ENCODE results near the gene RNF39.

The RNF39 gene

DNA sequence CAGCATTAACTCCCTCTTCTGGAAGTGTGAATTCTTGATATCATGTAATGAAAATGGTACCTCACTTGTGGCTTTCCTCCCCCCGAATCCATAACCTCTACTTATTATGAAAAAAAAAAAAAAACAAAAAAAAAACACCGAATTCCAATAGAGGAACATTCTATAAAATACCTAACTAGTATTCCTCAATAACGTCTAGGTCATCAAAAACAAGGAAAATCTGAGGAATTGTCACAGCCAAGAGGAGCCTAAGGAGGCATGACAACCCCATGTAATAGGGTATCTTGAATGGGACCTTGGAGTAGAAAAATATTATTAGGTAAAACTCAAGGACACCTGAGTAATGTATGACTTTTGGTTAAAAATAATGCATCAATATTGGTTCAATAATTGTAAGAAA lies 53.4 kb downstream of the RNF39 start:
- H3K4me3 ChIP-seq (ENCODE audit: low read length) = no peak overlapping the region
- TF ChIP-seq, protein P1, sequence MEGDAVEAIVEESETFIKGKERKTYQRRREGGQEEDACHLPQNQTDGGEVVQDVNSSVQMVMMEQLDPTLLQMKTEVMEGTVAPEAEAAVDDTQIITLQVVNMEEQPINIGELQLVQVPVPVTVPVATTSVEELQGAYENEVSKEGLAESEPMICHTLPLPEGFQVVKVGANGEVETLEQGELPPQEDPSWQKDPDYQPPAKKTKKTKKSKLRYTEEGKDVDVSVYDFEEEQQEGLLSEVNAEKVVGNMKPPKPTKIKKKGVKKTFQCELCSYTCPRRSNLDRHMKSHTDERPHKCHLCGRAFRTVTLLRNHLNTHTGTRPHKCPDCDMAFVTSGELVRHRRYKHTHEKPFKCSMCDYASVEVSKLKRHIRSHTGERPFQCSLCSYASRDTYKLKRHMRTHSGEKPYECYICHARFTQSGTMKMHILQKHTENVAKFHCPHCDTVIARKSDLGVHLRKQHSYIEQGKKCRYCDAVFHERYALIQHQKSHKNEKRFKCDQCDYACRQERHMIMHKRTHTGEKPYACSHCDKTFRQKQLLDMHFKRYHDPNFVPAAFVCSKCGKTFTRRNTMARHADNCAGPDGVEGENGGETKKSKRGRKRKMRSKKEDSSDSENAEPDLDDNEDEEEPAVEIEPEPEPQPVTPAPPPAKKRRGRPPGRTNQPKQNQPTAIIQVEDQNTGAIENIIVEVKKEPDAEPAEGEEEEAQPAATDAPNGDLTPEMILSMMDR (conservative IDR thresholded peaks at IDR 0.05; ENCODE audit: low read length) = no peak
- no peak for DNase-seq (ENCODE audit: low read depth)

DNA sequence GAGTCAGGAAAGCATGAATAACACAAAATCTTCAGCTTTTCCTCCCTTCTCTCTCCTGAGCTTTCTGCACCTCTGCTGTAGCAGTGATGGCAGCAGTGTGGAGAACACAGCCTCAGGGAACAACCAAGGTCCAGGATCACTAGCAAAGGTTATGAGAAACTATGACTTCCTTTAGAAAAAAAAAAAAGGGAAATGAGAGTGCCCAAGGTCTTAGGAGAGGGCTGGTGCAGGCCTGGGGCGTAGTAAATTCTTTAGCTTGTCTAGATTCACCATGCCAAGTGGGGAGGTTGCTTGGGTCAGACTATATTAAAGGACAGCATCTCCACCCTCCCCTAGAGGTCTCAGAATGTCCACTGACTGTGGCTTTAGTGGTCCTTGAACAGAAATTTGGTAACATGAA lies 54.9 kb downstream of the RNF39 start:
- no peak for DNase-seq (ENCODE audit: low read depth)
- no peak overlapping the region for H3K4me3 ChIP-seq (ENCODE audit: low read length)
- TF ChIP-seq, protein P1 (conservative IDR thresholded peaks at IDR 0.05; ENCODE audit: low read length) = no peak
